HG02973 (cell line): ENCODE data around the gene HIP1R.

Experiments
- ATAC-seq: cut with Tn5 transposase; IDR thresholded peaks from one replicate; pipeline ENCODE4 v1.9.1; 2021; ENCODE audit warnings: moderate library complexity; ENCODE audit not compliant: unreplicated experiment

HIP1R gene

GRCh38 chr12:122859303-122860039 is 24.2 kb downstream of the HIP1R start:
- ATAC-seq, result no peak

- no peak for ATAC-seq
Measured at GRCh38 chr12:122860040-122860853, 25.0 kb downstream of the HIP1R start.

GRCh38 chr12:122860854-122861586 is 25.8 kb downstream of the HIP1R start:
- no peak for ATAC-seq

- ATAC-seq, result no peak
Measured at GRCh38 chr12:122861587-122861970, 26.3 kb downstream of the HIP1R start.

- ATAC-seq, result no peak
Measured at GRCh38 chr12:122862110-122862634, 26.9 kb downstream of the HIP1R start.

- ATAC-seq, result no peak
Measured at GRCh38 chr12:122862872-122863701, 27.8 kb downstream of the HIP1R start.

- no peak for ATAC-seq
Measured at GRCh38 chr12:122864894-122865253, 29.6 kb downstream of the HIP1R start.

- ATAC-seq, result no peak
Measured at GRCh38 chr12:122865268-122866231, 30.3 kb downstream of the HIP1R start.

GRCh38 chr12:122866379-122866778 is 31.1 kb downstream of the HIP1R start:
- ATAC-seq, result no peak

- no peak for ATAC-seq
Measured at GRCh38 chr12:122866950-122867607, 31.8 kb downstream of the HIP1R start.

- ATAC-seq, result no peak
Measured at GRCh38 chr12:122867691-122868461, 32.6 kb downstream of the HIP1R start.

- no peak for ATAC-seq
Measured at GRCh38 chr12:122868471-122869177, 33.4 kb downstream of the HIP1R start.

- no peak for ATAC-seq
Measured at GRCh38 chr12:122869207-122869973, 34.1 kb downstream of the HIP1R start.

- no peak for ATAC-seq
Measured at GRCh38 chr12:122870163-122870842, 35.0 kb downstream of the HIP1R start.

- no peak for ATAC-seq
Measured at GRCh38 chr12:122870867-122871664, 35.8 kb downstream of the HIP1R start.
